A673 (cell line): ENCODE measurements around the gene RALGAPA1. TPM values are rescaled to one million over a fixed set of nuclear protein-coding genes. Genes with fewer than 3 reads are reported as not detected.

Experiments used
- BruUV-seq: library from RNA; stranded (reverse); fragments of 400-500 nt; replicated peaks from 2 replicates; lab custom pipeline; 2021; lab: Mats Ljungman, UMichigan
- CTCF ChIA-PET: fragments of 300-600 bp; sonication (Branson Sonifier 250); formaldehyde crosslinking; loops from one replicate; lab custom pipeline; 2022; ENCODE audit warnings: antibody characterized with exemption; lab: Charles Lee
- POLR2A ChIA-PET: fragments of 300-600 bp; sonication (Branson Sonifier 250); formaldehyde crosslinking; loops from one replicate; lab custom pipeline; 2022; ENCODE audit warnings: antibody characterized with exemption; ENCODE audit not compliant: low non-redundant PET; lab: Charles Lee
- DNase-seq: peaks from one replicate; pipeline ENCODE4 v3.0.0-alpha.2; 2015; ENCODE audit warnings: low spot score
- H3K27ac ChIP-seq: fragments of 200-600 bp; sonication (generic); 2 replicates; pipeline ENCODE4 v1.5.1; 2016; ENCODE audit warnings: mixed run types, low read depth, mild to moderate bottlenecking, mixed read lengths, antibody characterized with exemption, low read length; ENCODE audit not compliant: poor library complexity, severe bottlenecking
- H3K27me3 ChIP-seq: fragments of 200-600 bp; sonication (generic); replicated peaks from 2 replicates; pipeline ENCODE4 v1.6.1; 2017; ENCODE audit warnings: mixed run types, low read depth, mild to moderate bottlenecking, mixed read lengths, antibody characterized with exemption, low read length; ENCODE audit not compliant: insufficient read depth, poor library complexity
- H3K36me3 ChIP-seq: fragments of 200-600 bp; sonication (generic); 2 replicates; pipeline ENCODE4 v1.6.1; 2016; ENCODE audit warnings: mixed run types, mild to moderate bottlenecking, mixed read lengths, antibody characterized with exemption, low read length; ENCODE audit not compliant: insufficient read depth, poor library complexity, severe bottlenecking
- H3K4me1 ChIP-seq: fragments of 200-600 bp; sonication (generic); 2 replicates; pipeline ENCODE4 v1.6.1; 2017; ENCODE audit warnings: mixed run types, mild to moderate bottlenecking, mixed read lengths, antibody characterized with exemption, low read length; ENCODE audit not compliant: insufficient read depth, poor library complexity, severe bottlenecking
- H3K4me3 ChIP-seq: fragments of 200-600 bp; sonication (generic); 2 replicates; pipeline ENCODE4 v1.5.1; 2016; ENCODE audit warnings: low read depth, mixed run types, mild to moderate bottlenecking, mixed read lengths, low read length; ENCODE audit not compliant: poor library complexity, severe bottlenecking
- H3K9me3 ChIP-seq: fragments of 200-600 bp; sonication (generic); 2 replicates; pipeline ENCODE4 v1.6.1; 2016; ENCODE audit warnings: mixed run types, low read depth, mild to moderate bottlenecking, mixed read lengths, antibody characterized with exemption, low read length; ENCODE audit not compliant: poor library complexity, severe bottlenecking
- EZH2 ChIP-seq: fragments of 200-600 bp; sonication (generic); IDR thresholded peaks from 2 replicates; pipeline ENCODE4 v1.6.1; 2017; ENCODE audit warnings: borderline replicate concordance, low read depth, mild to moderate bottlenecking, mixed read lengths, antibody characterized with exemption, low read length; ENCODE audit not compliant: poor library complexity, severe bottlenecking
- intact Hi-C: fragments of 100-400 bp; cut with micrococcal nuclease; formaldehyde crosslinking; loops from one replicate; pipeline ENCODE4 v1.10.0; 2022; ENCODE audit not compliant: unreplicated experiment
- total RNA-seq: library from RNA; stranded (reverse); gene quantifications from 2 replicates; pipeline ENCODE4 v1.2.3, GENCODE V29; 2021
- TF ChIP-seq, protein P1 (sequence below): fragments of 300-800, 200-600 bp; sonication (generic); conservative IDR thresholded peaks from 2 replicates; pipeline ENCODE4 v1.5.1; 2017; ENCODE audit warnings: low read depth, mild to moderate bottlenecking, antibody characterized with exemption, low read length, moderate library complexity, mixed read lengths

The RALGAPA1 gene
- total RNA-seq, 1 experiment from 2014 or later, result 42.4 TPM

DNA sequence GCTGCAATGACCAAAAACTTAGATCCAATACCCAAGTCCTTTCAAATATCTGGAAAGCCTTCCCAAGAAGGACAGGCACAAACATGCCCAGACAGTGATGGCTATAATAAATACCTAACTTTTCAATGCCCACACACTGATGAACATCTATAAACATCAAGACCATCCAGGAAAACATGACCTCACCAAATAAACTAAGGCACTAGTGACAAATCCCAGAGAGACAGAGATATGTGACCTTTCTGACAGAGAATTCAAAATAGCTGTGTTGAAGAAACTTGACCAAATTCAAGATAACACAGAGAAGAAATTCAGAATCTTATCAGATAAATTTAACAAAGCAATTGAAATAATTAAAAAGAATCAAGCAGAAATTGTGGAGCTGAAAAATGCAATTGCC is 313.8 kb downstream of the RALGAPA1 start:
- Histone ChIP-seq H3K4me3 (no peak overlapping the region), H3K9me3 (no peaks in the 10 kb centered on the region), H3K27ac (no peak overlapping the region), H3K27me3 (no peaks in the 10 kb centered on the region), H3K36me3 (no peaks in the 10 kb centered on the region), H3K4me1 (no peaks in the 10 kb centered on the region)
- no TSS peak for BruUV-seq
- DNase-seq, result no peak
- TF ChIP-seq, protein P1, sequence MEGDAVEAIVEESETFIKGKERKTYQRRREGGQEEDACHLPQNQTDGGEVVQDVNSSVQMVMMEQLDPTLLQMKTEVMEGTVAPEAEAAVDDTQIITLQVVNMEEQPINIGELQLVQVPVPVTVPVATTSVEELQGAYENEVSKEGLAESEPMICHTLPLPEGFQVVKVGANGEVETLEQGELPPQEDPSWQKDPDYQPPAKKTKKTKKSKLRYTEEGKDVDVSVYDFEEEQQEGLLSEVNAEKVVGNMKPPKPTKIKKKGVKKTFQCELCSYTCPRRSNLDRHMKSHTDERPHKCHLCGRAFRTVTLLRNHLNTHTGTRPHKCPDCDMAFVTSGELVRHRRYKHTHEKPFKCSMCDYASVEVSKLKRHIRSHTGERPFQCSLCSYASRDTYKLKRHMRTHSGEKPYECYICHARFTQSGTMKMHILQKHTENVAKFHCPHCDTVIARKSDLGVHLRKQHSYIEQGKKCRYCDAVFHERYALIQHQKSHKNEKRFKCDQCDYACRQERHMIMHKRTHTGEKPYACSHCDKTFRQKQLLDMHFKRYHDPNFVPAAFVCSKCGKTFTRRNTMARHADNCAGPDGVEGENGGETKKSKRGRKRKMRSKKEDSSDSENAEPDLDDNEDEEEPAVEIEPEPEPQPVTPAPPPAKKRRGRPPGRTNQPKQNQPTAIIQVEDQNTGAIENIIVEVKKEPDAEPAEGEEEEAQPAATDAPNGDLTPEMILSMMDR, result no peak
- TF ChIP-seq EZH2, result no peak
- intact Hi-C loops, result no loop called here
- POLR2A ChIA-PET, result no interaction called here
- CTCF ChIA-PET, result no interaction called here

DNA sequence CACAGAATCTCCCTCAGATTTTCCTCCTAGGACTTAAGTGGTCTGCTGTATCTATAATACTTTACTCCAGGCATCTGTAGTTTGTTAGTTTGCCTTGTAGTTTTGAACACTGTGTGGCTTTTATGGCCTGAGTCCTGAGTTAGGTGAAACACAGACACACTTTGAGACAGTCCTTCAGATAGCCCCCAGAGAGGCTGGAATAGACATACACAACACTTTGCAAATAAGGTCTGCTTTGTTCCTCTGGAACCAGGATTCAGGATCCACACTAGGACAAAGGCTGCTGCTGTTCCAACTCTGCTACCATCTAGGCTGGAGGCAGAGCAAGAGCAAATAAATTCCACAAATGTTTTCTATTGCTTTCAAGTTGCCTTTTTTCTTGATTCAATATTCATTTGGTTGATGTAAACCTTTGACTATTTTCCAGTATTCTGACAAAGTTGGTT is 316.5 kb downstream of the RALGAPA1 start:
- ChIA-PET CTCF (no interaction called here), POLR2A (no interaction called here)
- H3K9me3 ChIP-seq, result no peaks in the 10 kb centered on the region
- intact Hi-C loops, result no loop called here
- no peaks in the 10 kb centered on the region for H3K4me1 ChIP-seq
- DNase-seq, result no peak
- BruUV-seq, result no TSS peak
- H3K36me3 ChIP-seq, result no peaks in the 10 kb centered on the region
- H3K27ac ChIP-seq, result no peak overlapping the region
- H3K4me3 ChIP-seq, result no peak overlapping the region
- no peak for TF ChIP-seq EZH2
- TF ChIP-seq, protein P1, result no peak
- no peaks in the 10 kb centered on the region for H3K27me3 ChIP-seq

Other genes with a start within 250 kb of the RALGAPA1 start
- 14.4 and 14.6 TPM in 2 replicates for gene BRMS1L, start 17.0 kb upstream of the RALGAPA1 start, total RNA-seq